GM21576 (cell line): ENCODE measurements around the gene NOL6.
A peak's percentile ranks its signal among the peaks of the same experiment; 100 is the strongest.
"Not testable (repeated sequence)": the region's sequence is repeated elsewhere in the genome, so short reads cannot be mapped to it uniquely, and the experiment has no call there.

Source experiments
- ATAC-seq: cut with Tn5 transposase; IDR thresholded peaks from one replicate; pipeline ENCODE4 v1.9.1; 2021; ENCODE audit warnings: mild to moderate bottlenecking, moderate library complexity; ENCODE audit not compliant: unreplicated experiment

Gene NOL6

GRCh38 chr9:33436445-33436844 is 37.3 kb downstream of the NOL6 start:
- ATAC-seq, result no peak

GRCh38 chr9:33435821-33436277 is 37.9 kb downstream of the NOL6 start:
- no peak for ATAC-seq

GRCh38 chr9:33434317-33435105 is 39.2 kb downstream of the NOL6 start:
- no peak for ATAC-seq

GRCh38 chr9:33433871-33434270 is 39.9 kb downstream of the NOL6 start:
- ATAC-seq, result no peak

GRCh38 chr9:33431420-33431819 is 42.3 kb downstream of the NOL6 start:
- ATAC-seq, result no peak

- ATAC-seq, result no peak
Measured at GRCh38 chr9:33430942-33431341, 42.8 kb downstream of the NOL6 start.

- no peak for ATAC-seq
Measured at GRCh38 chr9:33429256-33429985, 44.3 kb downstream of the NOL6 start.

- no peak for ATAC-seq
Measured at GRCh38 chr9:33426843-33427293, 46.9 kb downstream of the NOL6 start.

GRCh38 chr9:33425128-33425533 is 48.6 kb downstream of the NOL6 start:
- no peak for ATAC-seq

- not testable (repeated sequence) for ATAC-seq
Measured at GRCh38 chr9:33424492-33424891, 49.2 kb downstream of the NOL6 start.

- not testable (repeated sequence) for ATAC-seq
Measured at GRCh38 chr9:33424043-33424442, 49.7 kb downstream of the NOL6 start.

- no peak for ATAC-seq
Measured at GRCh38 chr9:33419708-33420303, 53.9 kb downstream of the NOL6 start.

GRCh38 chr9:33418090-33418489 is 55.6 kb downstream of the NOL6 start:
- no peak for ATAC-seq

- no peak for ATAC-seq
Measured at GRCh38 chr9:33416996-33417395, 56.7 kb downstream of the NOL6 start.

GRCh38 chr9:33415501-33416038 is 58.2 kb downstream of the NOL6 start:
- ATAC-seq, result peak; percentile 60

GRCh38 chr9:33414889-33415500 is 58.7 kb downstream of the NOL6 start:
- ATAC-seq, result no peak

GRCh38 chr9:33414268-33414667 is 59.5 kb downstream of the NOL6 start:
- no peak for ATAC-seq
